Loucy (cell line): ENCODE results near the gene DDX31.

Source experiments
- H2AFZ ChIP-seq: fragments of 200-600 bp; sonication (generic); 2 replicates; pipeline ENCODE4 v1.6.0; 2016; ENCODE audit warnings: antibody characterized with exemption, mild to moderate bottlenecking, low read length, moderate library complexity
- H3F3A ChIP-seq: fragments of 200-600 bp; 2 replicates; pipeline ENCODE4 v1.6.0; 2016; ENCODE audit warnings: antibody characterized with exemption, low read depth, mild to moderate bottlenecking
- H3K27me3 ChIP-seq: fragments of 200-600 bp; sonication (generic); 2 replicates; pipeline ENCODE4 v1.6.1; 2014; ENCODE audit warnings: low read length, mild to moderate bottlenecking; ENCODE audit not compliant: insufficient read depth, poor library complexity, severe bottlenecking
- H3K36me3 ChIP-seq: fragments of 200-600 bp; sonication (generic); 2 replicates; pipeline ENCODE4 v1.6.1; 2016; ENCODE audit warnings: low read length; ENCODE audit not compliant: insufficient read depth
- H3K4me1 ChIP-seq: fragments of 200-600 bp; sonication (generic); 2 replicates; pipeline ENCODE4 v1.5.1; 2014; ENCODE audit warnings: low read length, mild to moderate bottlenecking; ENCODE audit not compliant: insufficient read depth, poor library complexity, severe bottlenecking
- H3K4me2 ChIP-seq: fragments of 200-600 bp; sonication (generic); 2 replicates; pipeline ENCODE4 v1.6.0; 2014; ENCODE audit warnings: antibody characterized with exemption, low read length, low read depth, mild to moderate bottlenecking; ENCODE audit not compliant: poor library complexity, severe bottlenecking
- H3K4me3 ChIP-seq: fragments of 200-600 bp; sonication (generic); 2 replicates; pipeline ENCODE4 v1.5.1; 2014; ENCODE audit warnings: low read length, mild to moderate bottlenecking, mixed read lengths; ENCODE audit not compliant: poor library complexity, severe bottlenecking
- H3K79me2 ChIP-seq: fragments of 200-600 bp; sonication (generic); 2 replicates; pipeline ENCODE4 v1.6.1; 2014; ENCODE audit warnings: low read length; ENCODE audit not compliant: insufficient read depth
- H3K9ac ChIP-seq: fragments of 200-600 bp; sonication (generic); 2 replicates; pipeline ENCODE4 v1.6.0; 2014; ENCODE audit warnings: mild to moderate bottlenecking, low read depth, low read length, moderate library complexity; ENCODE audit not compliant: poor library complexity, severe bottlenecking
- H3K9me2 ChIP-seq: fragments of 200-600 bp; sonication (generic); replicated peaks from 2 replicates; pipeline ENCODE4 v1.6.1; 2016; ENCODE audit warnings: low read depth, low read length, mixed read lengths
- H3K9me3 ChIP-seq: fragments of 200-600 bp; sonication (generic); 2 replicates; pipeline ENCODE4 v1.6.1; 2014; ENCODE audit warnings: mild to moderate bottlenecking, antibody characterized with exemption, low read length, low read depth; ENCODE audit not compliant: insufficient read depth
- H4K20me1 ChIP-seq: fragments of 200-600 bp; sonication (generic); 2 replicates; pipeline ENCODE4 v1.6.0; 2014; ENCODE audit warnings: antibody characterized with exemption, low read length, mild to moderate bottlenecking; ENCODE audit not compliant: insufficient read depth, poor library complexity, severe bottlenecking
- CTCF ChIP-seq: fragments of 200-600 bp; sonication (generic); conservative IDR thresholded peaks from 2 replicates; pipeline ENCODE4 v1.5.1; 2014; ENCODE audit warnings: mild to moderate bottlenecking, antibody characterized with exemption, low read length
- EZH2phosphoT487 ChIP-seq: fragments of 200-600 bp; IDR thresholded peaks from 2 replicates; pipeline ENCODE4 v1.6.1; 2018; ENCODE audit warnings: antibody characterized with exemption, mild to moderate bottlenecking, moderate library complexity, borderline replicate concordance

The DDX31 gene

DNA sequence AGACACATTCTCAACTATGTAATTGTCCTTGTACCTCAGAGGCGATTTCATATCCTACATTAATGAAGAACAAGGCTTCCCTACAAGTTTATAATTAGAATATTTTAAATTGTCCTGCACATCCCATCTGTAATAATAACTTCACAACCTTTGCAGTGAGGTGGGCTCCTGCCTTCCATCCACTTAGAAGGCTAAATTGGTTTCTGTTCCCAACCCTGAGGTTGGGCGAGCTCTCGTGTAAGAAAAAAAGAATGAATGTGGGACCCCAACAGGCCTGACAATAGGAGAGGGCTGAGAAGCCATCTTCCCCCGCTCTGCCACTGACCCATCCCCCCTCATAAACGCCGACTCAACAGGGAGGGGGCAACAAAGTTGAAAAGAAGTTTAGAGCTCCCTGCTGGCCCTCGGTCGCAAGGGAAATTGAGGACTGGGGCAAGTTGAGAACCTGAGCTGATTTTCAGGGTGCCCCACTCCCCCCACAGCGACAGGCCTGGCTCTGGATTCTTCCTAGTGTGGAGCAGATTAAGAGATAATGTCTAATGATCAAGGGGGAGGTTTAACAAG is 78.0 kb downstream of the DDX31 start:
- H3K9ac ChIP-seq = no peak overlapping the region
- H3K4me1 ChIP-seq = no peaks in the 10 kb centered on the region
- H3K79me2 ChIP-seq = no peaks in the 10 kb centered on the region
- TF ChIP-seq EZH2phosphoT487 (no peak), CTCF (no peak)
- H3K9me3 ChIP-seq = no peaks in the 10 kb centered on the region
- H3K4me2 ChIP-seq = no peak overlapping the region
- H4K20me1 ChIP-seq = no peaks in the 10 kb centered on the region
- H3K9me2 ChIP-seq = no peaks in the 10 kb centered on the region
- peaks cover 9% of the 10 kb centered on the region; the same call in 1 of the 2 replicates for H3K36me3 ChIP-seq
- H3F3A ChIP-seq = no peaks in the 10 kb centered on the region
- H3K4me3 ChIP-seq = no peak overlapping the region
- H2AFZ ChIP-seq = no peak overlapping the region
- no peaks in the 10 kb centered on the region for H3K27me3 ChIP-seq

DNA sequence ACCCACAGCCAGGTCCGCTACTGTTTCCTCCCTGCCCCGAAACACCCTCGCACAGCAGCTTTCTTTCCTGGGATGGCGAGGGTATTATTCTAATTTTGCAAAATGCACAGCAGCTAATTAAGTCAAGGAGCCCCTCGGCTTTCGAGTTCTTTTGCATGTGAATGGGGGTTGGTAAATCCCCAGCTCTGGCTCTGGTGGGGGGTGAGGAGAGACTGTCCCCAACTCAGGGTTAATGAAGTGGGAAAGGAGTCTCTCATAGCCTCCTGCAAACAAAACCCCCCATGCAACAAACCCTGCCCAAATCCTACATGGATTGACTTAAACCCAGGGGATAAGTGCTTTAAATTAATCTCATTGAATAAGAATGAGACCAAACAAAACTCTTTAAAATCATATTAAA is 78.5 kb downstream of the DDX31 start:
- Histone ChIP-seq H3K36me3 (peaks cover 9% of the 10 kb centered on the region; the same call in 1 of the 2 replicates), H3F3A (no peaks in the 10 kb centered on the region), H3K4me3 (no peak overlapping the region), H3K4me2 (no peak overlapping the region), H3K9ac (no peak overlapping the region), H3K4me1 (no peaks in the 10 kb centered on the region), H4K20me1 (no peaks in the 10 kb centered on the region), H3K9me2 (no peaks in the 10 kb centered on the region), H3K79me2 (no peaks in the 10 kb centered on the region), H2AFZ (no peak overlapping the region), H3K9me3 (no peaks in the 10 kb centered on the region), H3K27me3 (no peaks in the 10 kb centered on the region)
- TF ChIP-seq EZH2phosphoT487 = no peak
- no peak for TF ChIP-seq CTCF

DNA sequence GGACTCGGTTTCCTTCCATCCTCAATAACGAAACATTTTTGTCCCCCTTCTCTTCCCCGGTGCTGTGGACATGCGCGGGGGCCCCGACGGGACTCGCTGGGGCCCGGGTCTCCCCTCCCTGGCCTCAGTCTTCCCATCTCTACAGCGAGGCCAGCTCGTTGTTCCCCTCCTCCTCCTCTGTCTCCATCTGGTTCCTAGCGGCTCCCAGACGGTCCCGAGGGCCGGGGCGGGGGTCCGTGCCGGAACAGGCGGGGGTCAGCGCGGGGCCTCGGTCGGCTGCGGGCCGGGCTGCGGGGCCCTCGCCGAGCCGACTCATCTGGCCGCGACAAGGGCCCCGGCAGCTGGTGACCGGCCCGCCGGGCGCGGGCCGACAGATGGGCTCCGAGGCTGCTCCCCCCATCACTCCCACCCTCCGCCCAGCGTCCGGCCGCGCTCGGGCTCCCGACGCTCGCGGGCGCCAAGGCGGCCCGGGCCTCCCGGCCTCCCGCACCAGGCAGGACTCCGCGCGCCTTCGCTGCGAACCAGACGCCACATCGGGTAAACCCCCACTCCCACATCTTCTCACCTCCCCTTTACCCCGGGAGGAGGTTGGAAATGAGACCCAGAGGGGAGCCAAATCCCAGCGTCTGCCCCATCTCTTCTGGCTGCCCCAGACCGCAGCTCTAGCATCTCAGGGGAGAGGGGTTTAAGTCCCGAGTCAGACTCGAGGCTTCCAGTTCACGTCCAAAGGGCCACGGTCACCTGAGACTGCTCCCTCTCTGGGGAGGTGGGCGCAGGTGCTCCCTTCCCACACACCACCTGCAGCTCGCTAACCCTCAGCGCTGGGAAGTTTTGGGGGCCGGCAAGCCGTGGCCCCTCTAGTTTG is 79.2 kb downstream of the DDX31 start:
- Histone ChIP-seq H3K36me3 (peaks cover 9% of the 10 kb centered on the region; the same call in 1 of the 2 replicates), H3K9ac (no peak overlapping the region), H3K4me1 (no peaks in the 10 kb centered on the region), H4K20me1 (no peaks in the 10 kb centered on the region), H3K4me2 (no peak overlapping the region), H3K9me2 (no peaks in the 10 kb centered on the region), H3K4me3 (no peak overlapping the region), H3K27me3 (no peaks in the 10 kb centered on the region), H2AFZ (no peak overlapping the region), H3K79me2 (no peaks in the 10 kb centered on the region), H3K9me3 (no peaks in the 10 kb centered on the region), H3F3A (no peaks in the 10 kb centered on the region)
- TF ChIP-seq EZH2phosphoT487 = no peak
- no peak for TF ChIP-seq CTCF
